ENCODE measurements around the gene LETM1.

- TF ChIP-seq POLR2AphosphoS5 (IDR thresholded peaks at IDR 0.05) (no peak), CTCF (IDR thresholded peaks at IDR 0.05 in 8 of 11, conservative IDR thresholded peaks at IDR 0.05 in 3 of 11) (no peak)
Measured at GRCh38 chr4:1855333-1856070, 454 bp downstream of the LETM1 start.
